Urothelium cell line (cell line): ENCODE results near the gene NRGN.

Experiments
- DNase-seq: peaks from one replicate; pipeline ENCODE4 v3.0.0; 2011; ENCODE audit warnings: low spot score, mixed read lengths
- FAIRE-seq: peaks from 2 replicates; lab custom pipeline; 2011; peaks lifted over from hg19 to GRCh38; lab: Jason Lieb, UNC

NRGN gene

DNA sequence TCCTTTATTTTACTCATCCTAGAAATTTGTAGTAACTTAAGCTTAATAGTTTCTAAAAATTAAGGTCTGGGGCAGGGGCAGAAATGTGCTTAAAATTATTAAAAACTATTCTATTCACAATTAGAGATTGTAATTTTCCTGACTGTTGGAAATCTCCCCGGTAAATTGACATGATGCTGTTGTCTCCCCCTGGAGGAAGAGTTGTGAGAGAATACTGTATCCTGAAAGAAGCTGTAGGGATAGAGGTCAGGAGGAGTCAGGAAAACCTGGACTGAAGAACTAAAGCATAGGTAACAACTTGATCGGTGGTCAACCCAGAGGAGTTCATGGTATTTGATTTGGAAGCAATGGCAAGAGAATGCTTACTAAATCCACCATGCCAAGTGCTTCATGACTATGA lies 38.5 kb downstream of the NRGN start:
- DNase-seq: no peak
- no peak for FAIRE-seq

DNA sequence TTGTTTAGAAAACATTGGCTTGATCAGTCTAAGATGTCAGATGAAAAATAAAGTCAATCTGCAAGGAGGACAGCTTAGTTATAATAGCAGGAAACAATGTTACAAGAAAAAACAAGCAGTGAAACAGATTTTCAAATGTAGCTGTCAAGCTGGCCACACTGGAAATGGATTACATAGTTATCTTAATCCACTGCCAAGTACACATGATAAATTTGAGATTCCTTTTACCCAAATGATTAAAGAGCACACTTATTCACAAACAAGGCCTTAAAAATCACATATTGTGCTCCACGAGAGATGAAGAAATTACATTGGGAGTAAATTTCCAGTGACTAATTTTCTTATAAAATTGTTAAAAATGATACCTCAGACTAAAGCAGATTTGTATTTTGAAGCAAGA lies 39.8 kb downstream of the NRGN start:
- DNase-seq: no peak

DNA sequence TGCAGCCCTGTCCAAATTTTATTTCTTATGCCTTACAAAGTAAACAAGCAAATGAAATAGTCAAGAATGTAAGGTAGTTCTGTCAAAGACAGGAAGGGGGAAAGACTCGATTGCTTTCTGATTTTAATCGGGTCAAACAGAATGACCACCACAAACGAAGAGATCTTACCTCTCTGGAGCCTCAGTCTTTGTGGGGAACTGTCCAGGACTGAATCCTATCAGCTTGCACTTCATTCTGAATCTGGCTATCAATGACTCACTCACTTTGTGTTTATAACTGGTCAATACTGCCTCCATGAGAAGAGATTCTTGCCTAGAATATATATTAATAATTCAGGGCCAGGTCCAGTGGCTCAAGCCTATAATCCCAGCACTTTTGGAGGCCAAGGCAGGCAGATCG lies 43.3 kb downstream of the NRGN start:
- no peak for FAIRE-seq
- DNase-seq: no peak

More for the DNA sequence above, 39.8 kb downstream of the NRGN start:
- FAIRE-seq: no peak

DNA sequence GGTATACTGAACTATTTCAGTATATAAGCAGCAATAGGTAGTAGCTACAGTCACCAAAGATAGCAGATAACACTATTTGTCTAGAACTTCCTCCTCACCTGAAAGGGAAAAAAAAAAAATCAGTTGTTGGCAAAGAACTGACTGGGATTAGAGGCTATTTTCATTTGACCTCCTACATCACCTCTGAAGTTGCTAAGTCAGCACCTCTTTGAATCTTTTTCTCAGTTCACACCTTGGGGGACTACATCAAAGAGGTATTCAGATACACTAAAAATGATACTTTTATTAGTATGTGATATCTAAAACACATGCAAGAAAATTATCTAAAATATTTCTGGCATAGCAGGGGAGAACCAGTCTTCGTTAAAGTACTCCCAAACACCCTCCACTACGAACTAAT lies 44.3 kb downstream of the NRGN start:
- FAIRE-seq: no peak
- DNase-seq: no peak

DNA sequence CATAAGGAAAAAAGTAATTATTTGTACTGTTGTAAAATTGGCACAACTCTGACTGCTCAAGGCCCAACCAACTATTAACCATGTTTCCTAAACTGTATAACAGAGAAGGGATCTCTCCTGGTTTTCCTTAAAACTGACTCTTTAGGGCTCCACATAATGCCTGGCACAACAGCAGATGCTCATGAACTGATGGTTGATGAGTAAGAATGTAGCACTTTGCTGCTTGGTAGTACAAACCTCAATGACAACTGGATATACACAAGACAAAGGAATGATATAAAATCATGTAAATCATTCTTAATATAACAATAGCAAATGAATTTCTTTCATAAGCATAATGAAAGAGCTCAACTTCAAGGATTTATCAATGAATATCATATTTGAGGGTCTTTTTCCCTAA lies 48.8 kb downstream of the NRGN start:
- FAIRE-seq: no peak
- DNase-seq: no peak

DNA sequence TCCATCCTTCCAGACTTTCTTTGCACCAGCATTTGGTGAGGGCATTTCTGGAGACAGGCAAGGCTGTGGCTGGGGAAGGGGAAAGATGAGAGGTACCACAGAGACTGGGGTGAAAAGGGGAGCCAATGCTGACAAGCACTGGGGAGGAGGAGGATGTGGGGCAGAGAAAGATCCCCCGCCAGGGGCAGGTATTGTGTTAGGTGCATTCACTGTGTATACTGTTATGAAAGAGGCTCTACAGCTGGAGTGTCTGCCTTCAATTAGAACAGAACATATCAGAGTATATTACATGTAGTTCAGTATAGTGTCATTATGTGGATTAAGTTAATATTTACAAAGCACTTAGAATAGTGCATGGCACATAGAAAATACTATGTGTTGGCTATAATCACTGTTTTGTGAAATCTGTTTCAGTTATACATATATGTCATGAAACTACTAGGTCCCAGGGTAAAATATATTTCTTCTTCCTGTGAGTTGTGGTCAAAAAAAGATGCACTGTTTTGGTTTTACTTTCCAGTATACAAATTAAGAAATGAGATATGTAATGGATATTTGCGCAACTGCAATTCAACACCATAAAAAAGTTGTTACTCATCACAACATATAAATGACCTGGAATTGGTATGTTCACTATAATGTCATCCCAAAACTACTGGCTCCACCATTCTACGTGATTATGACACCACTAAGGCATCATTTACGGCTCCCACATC lies 52.0 kb downstream of the NRGN start:
- FAIRE-seq (no peak), DNase-seq (no peak)

DNA sequence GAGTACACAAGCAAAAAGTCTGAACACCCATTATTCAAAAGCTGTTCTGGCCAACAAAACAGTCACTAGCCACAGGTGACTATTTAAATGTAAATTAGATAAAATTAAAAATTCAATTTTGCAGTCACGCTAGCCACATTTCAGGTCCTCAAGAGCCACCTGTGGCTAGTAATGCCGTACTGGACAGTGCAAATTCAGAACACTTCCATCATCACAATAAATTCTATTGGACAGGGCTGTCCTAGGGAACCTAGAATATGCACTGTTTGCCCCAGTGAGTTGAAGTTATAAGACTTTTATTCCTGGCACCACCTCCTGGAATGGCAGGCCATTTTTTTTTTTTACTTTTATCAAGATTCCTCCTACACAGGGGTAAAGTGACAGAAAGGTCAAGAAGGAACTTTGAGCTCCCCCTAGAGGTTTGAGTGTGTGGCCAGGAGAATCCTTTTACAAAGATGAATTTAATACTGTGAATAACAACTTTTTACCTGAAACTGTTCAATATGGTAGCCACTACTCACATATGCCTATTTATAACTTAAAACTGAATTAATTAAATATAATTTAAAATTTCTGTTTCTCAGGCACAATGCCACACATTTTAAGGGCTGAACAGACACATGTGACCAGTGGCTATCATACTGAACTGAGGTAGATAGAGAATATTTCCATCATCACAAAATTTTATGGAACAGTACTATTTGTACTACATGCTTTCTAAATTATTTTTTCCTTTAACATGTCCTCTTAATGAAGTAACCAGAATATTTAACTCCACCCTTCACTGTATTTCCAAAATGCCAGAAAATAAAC lies 53.9 kb downstream of the NRGN start:
- no peak for FAIRE-seq
- DNase-seq: peak; percentile 25

DNA sequence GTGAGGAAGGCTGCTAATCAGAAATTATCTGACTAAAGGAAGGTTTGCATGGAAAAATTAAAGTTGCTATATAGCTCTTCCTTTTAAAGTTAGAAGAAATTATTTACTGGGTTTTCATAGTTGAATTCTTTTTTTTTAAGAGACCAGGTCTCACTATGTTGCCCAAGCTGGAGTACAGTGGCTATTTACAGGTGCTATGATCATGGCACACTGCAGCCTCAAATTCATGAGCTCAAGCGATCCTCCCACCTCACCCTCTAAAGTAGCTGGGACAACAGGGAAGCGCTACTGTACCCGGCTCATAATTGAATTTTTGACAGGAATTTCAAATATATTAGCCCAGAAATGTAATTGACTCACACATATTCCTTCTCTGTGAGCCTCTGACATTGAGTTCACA lies 56.6 kb downstream of the NRGN start:
- DNase-seq (no peak), FAIRE-seq (no peak)
